GM11168 (cell line): Measurements from ENCODE around the gene MCM5.
"Not testable (repeated sequence)": the region's sequence is repeated elsewhere in the genome, so short reads cannot be mapped to it uniquely, and the experiment has no call there.

Source experiments
- in situ Hi-C: fragments of 300-500 bp; cut with MboI; formaldehyde crosslinking; loops from one replicate; pipeline ENCODE4 v1.12.0; 2022; ENCODE audit warnings: low sequenced_read_pairs; ENCODE audit not compliant: unreplicated experiment

MCM5 gene

DNA sequence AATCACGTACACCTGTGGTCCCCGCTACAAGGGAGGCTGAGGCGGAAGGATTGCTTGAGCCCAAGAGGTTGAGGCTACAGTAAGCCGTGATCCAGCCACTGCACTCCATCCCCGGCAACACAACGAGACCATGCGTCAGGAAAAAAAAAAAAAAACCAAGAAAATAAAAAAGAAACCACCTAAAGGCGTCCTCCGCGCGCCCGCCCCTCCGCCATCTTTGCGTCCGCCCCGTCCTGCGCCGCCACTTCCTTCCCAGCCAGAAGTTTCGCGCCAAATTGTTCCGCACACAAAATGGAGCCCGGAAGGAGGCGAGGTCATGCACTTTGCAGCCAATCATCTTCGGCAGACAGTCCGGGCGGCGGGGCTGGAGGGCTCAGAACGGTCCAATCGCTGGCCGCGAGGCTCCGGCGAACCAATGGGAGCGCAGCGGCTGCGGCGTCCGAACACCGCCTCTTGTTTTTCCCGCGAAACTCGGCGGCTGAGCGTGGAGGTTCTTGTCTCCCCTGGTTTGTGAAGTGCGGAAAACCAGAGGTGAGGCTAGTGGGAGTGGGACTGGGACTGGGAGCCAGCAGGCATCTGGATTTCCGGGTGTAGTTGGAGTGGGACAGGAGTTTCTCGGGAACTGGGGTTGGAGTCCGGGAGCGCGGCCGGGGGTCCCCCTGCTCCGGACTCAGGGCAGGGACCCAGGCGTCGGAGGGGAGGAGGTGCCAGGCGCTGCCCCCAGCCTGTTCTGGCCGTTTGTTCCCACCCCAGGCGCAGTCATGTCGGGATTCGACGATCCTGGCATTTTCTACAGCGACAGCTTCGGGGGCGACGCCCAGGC is at the start of gene MCM5:
Gene MCM5 (plus strand): TSS at position 463 of the 823 bp plus-strand sequence. CDS start 299 bp downstream, at position 762.
- in situ Hi-C loops = no loop called here

- in situ Hi-C loops = loop anchor here (10.0 kb wide), 1 partner anchor 74 kb away; no protein-coding TSS in a partner anchor
These were observed 49.1 kb upstream of the MCM5 start for GRCh38 chr22:35350539-35351503.

DNA sequence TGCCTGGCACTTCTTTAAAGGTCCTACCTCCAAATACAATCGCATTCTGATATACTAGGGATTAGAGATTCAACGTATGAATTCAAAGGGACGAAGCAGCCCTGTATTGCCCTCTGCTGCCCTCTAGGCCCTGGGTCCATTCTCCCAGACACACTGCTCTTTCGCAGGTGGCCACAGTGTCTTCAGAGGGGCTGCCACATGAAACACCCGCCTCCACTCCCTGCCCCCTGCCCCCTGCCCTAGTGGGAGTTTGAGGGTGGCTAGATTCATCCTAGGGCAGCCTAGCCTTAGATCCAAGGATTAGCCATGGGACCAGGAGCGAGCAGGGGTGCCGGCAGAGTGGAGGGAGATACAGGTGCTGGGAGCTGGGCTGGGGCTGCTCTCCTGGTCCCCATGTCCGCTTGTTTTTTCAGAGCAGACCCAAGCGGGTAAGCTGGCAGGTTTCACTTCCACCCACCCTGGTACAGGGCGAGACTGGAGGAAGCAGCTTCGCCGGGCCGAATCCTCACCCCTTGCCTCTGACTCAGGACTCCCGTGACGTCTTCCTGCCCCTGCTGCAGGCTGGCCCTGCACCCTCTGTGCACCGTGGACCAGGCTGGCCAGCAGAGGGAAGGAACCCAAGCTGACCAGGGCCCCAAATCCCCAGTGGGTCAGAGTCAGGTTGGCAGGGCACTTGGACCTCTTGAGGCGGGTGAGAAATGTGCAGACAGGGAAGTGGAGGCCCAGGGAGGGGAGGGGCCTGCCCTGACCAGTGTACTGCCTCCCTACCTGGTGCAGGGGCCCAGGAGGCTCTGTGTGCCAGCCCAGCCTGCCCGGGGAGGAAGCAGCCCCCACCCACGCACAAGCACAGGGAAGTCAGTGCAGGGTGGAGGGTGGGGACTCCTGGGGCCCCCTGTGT is 47.5 kb upstream of the MCM5 start:
- in situ Hi-C loops = loop anchor here (10.0 kb wide), 1 partner anchor 72 kb away; no protein-coding TSS in a partner anchor

DNA sequence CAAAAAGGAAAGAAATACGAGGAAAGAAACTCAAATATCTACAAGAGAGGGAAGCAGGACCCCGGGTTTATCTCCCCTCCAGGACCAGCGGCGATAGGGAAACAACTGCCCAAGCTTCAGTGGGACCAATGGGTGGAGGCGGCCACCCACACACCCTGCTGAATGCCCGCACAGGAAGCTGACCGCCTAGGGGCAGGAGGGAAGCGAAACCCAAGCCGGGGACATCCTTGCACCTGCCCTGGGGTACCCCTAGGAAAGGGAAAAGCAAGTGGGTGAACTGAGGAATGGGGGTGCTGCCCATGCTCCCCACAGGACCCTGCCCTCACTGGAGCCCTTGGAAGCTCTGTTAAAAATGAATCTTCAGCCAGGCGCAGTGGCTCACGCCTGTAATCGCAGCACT is 46.6 kb upstream of the MCM5 start:
- in situ Hi-C loops = loop anchor here (10.0 kb wide), 1 partner anchor 71 kb away; no protein-coding TSS in a partner anchor

GRCh38 chr22:35354068-35354467 is 45.9 kb upstream of the MCM5 start:
- in situ Hi-C loops = loop anchor here (10.0 kb wide), 1 partner anchor 71 kb away; no protein-coding TSS in a partner anchor

DNA sequence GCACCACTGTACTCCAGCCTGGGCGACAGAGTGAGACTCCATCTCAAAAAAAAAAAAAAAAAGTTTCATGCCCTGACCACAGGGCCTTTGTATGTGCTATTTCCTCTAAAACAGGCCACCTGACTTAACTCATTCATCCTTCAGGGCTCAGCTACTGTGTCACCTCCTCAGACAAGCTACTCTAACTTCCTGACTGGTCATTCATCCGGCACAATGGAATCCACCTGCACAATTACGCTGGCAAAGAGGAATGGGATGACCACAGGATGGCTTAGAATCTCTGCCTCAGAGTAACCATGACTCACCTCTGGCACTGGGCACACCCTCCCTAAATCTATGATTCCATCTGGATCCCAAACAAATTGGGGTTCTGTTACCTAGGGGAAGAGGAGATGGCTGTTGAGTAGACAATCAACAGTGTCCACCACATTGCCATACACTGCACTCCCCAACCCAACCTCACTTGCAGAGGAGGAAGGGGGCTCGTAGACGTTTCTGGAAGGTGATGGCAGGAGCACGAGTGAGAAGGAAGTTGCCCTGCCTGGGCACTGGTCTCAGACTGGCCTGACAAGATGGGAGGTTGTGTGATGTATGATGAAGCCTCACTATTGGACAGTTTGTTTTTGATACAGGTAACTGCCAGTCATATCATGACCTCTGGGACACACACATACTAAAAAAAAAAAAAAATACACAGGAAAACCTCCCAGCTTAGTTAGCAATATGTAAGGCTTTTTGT is 41.9 kb upstream of the MCM5 start:
- in situ Hi-C loops = loop anchor here (5.0 to 10.0 kb wide), 2 partner anchors 67 to 224 kb away; no protein-coding TSS in a partner anchor

DNA sequence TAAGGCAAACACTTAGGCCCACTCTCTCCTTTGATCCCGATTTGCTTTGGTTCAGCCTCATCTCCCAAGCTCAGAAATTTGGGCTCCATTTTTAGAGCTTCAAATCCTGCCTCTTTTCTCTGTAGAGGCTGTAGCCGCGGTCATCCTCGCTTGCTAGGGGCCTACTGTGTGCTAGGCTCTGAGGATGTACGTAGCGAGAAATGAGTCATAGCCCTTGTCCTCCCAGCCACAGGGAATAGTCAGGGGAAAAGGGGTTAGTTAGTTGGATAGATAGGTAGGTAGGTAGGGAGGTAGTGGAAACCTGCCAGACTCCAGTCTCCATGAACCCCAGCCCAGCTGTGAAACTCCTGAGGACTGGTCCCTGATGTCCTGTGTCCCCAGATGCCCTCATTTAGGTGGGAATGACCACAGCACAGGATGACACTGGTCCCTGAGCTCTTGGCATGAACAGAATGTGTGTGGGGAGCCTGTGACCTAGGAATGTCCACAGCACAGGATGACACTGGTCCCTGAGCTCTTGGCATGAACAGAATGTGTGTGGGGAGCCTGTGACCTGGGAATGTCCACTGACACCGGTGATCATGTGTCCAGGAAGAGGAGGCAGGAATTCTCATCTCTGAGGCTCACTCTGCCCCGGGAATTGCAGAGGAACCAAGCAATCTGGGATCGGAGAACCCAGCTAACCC is 40.4 kb upstream of the MCM5 start:
- in situ Hi-C loops = loop anchor here (5.0 to 10.0 kb wide), 2 partner anchors 65 to 223 kb away; no protein-coding TSS in a partner anchor

GRCh38 chr22:35361001-35361558 is 38.9 kb upstream of the MCM5 start:
- in situ Hi-C loops = no loop called here

- in situ Hi-C loops = no loop called here
These were observed 36.3 kb upstream of the MCM5 start for GRCh38 chr22:35363566-35364086.

GRCh38 chr22:35364230-35364629 is 35.7 kb upstream of the MCM5 start:
- in situ Hi-C loops = not testable (repeated sequence)

GRCh38 chr22:35367331-35367886 is 32.5 kb upstream of the MCM5 start:
- in situ Hi-C loops = no loop called here

GRCh38 chr22:35368386-35368785 is 31.6 kb upstream of the MCM5 start:
- in situ Hi-C loops = no loop called here

DNA sequence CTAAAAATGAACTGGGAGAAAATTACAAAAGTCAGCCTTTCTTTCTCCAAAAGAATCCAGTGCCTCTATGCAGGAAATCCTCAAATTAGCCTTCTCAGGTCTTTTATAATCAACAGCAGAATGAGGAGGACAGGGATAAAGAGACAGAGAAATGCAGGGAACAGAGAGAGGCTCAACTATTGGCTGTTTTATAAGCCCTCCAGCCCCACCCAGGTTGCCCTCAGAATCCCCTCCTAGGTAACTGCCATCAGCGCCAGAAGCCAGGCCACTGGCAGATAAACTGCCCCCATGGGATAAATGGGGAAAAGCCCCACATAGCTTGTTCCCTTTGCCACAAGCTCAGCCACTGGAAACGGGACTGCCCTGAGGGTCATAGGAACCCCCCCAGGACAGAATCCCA is 29.9 kb upstream of the MCM5 start:
- in situ Hi-C loops = no loop called here

DNA sequence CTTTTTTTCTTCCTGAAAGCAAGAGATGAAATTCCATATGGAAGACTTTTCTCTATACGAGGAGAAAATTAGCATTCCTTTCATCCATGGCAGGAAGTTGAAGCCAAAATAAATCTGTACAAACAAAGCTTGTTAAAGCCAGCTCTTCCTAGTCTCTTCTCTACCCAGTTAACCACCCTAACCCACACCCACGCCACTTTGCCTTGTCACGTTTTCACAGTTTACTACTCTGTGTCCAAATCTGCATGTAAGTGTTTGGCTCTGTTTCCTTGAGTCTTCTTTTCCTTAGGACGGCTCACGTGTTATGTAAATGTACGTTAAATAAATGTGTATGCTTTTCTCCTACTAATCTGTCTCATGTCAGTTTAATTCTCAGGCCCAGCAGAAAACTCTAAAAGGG is 26.2 kb upstream of the MCM5 start:
- in situ Hi-C loops = no loop called here

DNA sequence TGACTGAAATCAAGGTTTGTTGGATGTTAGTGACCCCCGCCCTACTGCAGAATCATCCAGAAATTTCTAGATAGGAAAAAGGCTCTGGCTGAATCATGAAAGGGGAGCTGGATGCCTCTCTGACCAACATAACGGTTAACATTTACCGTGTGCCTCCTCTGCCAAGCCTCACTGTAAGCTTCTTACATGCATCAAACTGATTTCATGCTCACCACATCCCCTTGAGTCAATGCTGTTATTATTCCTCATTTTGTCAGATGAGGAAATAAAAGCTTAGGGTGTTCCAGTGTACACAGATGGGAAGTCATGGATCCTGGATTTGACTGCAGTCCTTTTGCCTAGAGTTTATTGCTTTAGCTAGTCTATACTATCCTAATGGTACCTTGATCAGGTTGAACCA is 24.9 kb upstream of the MCM5 start:
- in situ Hi-C loops = no loop called here

GRCh38 chr22:35375526-35375925 is 24.4 kb upstream of the MCM5 start:
- in situ Hi-C loops = no loop called here

DNA sequence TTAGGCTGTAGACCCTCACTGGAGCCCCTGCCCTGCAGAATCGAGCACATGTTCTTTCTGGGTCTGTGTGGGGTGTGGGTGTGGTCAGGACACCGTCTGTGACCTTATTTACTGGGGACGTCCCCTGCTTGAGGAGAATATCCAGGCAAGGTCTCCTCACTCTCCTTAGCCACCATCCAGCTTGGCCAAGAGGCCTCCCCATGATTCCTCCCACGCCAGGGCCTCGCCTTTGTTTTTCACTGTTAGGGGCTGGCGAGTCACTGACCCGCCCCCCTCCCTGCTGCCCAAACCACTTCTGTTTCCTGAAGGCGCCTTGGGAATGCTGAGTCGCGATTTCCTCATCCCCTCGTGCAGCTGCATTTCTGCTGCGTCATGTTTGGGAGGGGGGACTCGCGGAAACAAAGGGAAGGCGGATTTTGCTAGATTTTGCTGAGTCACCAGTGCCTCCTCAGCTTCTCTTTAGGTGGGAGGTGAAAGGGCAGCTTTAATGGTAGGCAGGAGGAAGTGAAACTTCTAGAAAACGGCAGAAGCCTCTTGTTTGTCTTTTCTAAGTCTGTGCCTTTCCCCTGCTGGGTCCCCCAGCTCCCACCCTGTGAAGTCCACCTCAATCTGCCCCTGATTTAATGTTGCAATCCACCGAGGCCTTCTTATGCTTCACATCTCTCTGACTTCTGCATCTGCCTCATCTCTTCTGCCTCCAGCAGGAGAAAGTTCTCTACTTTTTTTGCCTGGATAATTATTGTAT is 23.0 kb upstream of the MCM5 start:
- in situ Hi-C loops = no loop called here
